ENCODE results near the gene LGMN.

DNA sequence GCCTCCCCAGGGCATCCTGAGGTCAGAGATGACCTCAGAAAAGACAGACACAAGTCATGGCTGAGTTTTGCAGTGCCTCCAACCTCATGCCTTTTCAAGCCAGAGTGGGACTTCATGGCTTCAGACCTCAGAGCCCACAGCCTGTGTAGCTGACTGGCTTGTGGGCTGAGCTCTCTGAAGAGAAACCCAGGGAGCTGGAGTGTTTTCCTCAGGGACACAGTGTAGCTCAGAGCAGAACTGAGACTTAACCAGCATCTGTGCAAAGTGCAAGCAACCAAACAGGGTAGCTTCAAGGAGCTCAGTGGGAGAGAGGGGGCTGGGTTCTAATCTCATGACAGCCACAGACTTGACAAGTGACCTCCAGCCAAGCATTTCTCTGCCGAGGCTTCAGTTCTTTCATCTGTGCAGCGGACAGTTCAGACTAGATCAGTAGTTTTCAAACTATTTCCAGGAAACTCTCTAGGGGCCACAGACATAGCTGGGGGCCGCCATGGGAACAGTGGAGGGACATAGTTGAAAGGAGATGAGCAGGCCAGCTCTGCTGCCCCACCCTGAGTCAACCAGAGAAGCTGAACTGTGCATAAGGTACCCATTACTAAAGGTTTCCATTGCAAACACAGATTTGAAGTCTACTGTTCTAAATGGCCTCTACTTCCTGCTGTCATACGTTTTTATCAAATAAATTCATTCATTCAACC lies 80.0 kb downstream of the LGMN start:
- TF ChIP-seq, protein P1, sequence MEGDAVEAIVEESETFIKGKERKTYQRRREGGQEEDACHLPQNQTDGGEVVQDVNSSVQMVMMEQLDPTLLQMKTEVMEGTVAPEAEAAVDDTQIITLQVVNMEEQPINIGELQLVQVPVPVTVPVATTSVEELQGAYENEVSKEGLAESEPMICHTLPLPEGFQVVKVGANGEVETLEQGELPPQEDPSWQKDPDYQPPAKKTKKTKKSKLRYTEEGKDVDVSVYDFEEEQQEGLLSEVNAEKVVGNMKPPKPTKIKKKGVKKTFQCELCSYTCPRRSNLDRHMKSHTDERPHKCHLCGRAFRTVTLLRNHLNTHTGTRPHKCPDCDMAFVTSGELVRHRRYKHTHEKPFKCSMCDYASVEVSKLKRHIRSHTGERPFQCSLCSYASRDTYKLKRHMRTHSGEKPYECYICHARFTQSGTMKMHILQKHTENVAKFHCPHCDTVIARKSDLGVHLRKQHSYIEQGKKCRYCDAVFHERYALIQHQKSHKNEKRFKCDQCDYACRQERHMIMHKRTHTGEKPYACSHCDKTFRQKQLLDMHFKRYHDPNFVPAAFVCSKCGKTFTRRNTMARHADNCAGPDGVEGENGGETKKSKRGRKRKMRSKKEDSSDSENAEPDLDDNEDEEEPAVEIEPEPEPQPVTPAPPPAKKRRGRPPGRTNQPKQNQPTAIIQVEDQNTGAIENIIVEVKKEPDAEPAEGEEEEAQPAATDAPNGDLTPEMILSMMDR (IDR thresholded peaks at IDR 0.05): no peak
- no peak for TF ChIP-seq ZFX (IDR thresholded peaks at IDR 0.05; ENCODE audit: borderline replicate concordance)
